ENCODE measurements around the gene PIP4K2C.
"Not testable (repeated sequence)": the region's sequence is repeated elsewhere in the genome, so short reads cannot be mapped to it uniquely, and the experiment has no call there.

The PIP4K2C gene

DNA sequence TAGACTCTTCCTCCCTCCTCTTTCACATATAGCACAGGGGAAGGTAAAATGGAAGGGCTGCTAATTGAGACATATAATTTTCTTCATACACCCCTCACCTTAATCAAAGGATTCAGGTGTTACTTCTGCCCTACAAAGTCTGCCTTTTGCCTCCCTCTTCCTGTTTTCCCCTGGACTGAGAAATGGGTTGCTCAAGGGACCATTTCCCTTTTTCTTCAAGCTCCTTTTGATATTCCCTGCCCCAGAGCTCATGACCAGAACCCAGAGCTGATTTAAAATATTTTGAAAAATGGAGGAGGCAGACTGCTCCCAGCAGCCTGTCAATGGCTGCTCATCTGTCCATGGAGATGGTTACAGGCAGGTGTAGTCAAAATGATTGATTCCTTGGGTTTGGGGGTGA is 6.3 kb upstream of the PIP4K2C start:
- Histone ChIP-seq H3K9me3 (ENCODE audit: control insufficient read depth, low read length) (no peaks in the 10 kb centered on the region), H3K27me3 (replicated peaks; ENCODE audit: control insufficient read depth, insufficient read depth, low read length, poor library complexity, severe bottlenecking) (no peaks in the 10 kb centered on the region), H3K4me3 (ENCODE audit: insufficient read depth, low read depth, low read length, poor library complexity, severe bottlenecking) (no peak overlapping the region), H3K4me1 (ENCODE audit: control insufficient read depth, insufficient read depth, low read length, poor library complexity, severe bottlenecking) (no peaks in the 10 kb centered on the region), H3K27ac (ENCODE audit: insufficient read depth, low read length, poor library complexity, severe bottlenecking) (no peak overlapping the region), H3K36me3 (ENCODE audit: control insufficient read depth, insufficient read depth, low read length) (no peaks in the 10 kb centered on the region)
- no peak for DNase-seq

DNA sequence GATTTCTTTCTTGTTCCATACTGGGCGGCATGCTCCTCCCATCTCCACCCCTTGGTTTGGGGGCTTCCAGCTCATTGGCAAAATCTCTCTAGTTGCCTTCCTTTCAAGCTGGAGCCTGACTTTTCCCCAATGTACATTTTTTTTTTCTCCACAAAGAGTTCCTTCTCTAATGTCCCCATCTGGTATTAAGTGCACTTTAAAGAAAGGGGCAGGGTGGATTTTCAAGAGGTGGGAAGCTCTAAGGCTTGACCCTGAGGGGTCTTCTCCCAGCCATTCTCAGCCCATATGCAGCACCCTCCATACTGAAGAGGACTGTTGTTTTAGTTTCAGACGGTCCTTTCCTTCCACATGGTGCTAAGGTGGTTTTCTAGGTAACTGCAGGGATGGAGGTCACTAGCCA is 5.8 kb upstream of the PIP4K2C start:
- no peaks in the 10 kb centered on the region for H3K4me1 ChIP-seq (ENCODE audit: control insufficient read depth, insufficient read depth, low read length, poor library complexity, severe bottlenecking)
- H3K36me3 ChIP-seq (ENCODE audit: control insufficient read depth, insufficient read depth, low read length) = no peaks in the 10 kb centered on the region
- no peaks in the 10 kb centered on the region for H3K9me3 ChIP-seq (ENCODE audit: control insufficient read depth, low read length)
- no peak for DNase-seq
- H3K27me3 ChIP-seq (replicated peaks; ENCODE audit: control insufficient read depth, insufficient read depth, low read length, poor library complexity, severe bottlenecking) = no peaks in the 10 kb centered on the region
- H3K27ac ChIP-seq (ENCODE audit: insufficient read depth, low read length, poor library complexity, severe bottlenecking) = no peak overlapping the region
- H3K4me3 ChIP-seq (ENCODE audit: insufficient read depth, low read depth, low read length, poor library complexity, severe bottlenecking) = no peak overlapping the region

DNA sequence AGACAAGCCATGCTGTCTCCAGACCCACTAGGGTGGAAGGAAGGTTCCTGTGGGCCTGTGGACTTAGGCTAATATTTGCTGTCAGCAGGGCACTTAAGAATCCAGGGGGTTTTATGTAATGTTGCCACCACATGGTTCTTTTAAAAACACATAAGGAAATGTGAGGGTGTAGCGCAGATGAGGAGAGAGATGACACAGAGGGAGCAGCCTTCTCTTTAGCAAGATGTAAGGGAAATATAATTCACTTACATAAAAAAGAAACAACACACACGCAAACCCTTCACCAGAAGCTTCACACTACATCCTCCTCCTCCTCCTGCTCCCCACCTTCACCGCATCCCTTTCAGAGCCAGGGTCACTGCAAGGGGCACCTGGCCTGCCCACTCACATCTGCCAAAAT is 4.9 kb upstream of the PIP4K2C start:
- H3K27ac ChIP-seq (ENCODE audit: insufficient read depth, low read length, poor library complexity, severe bottlenecking) = no peak overlapping the region
- no peaks in the 10 kb centered on the region for H3K27me3 ChIP-seq (replicated peaks; ENCODE audit: control insufficient read depth, insufficient read depth, low read length, poor library complexity, severe bottlenecking)
- DNase-seq = no peak
- H3K9me3 ChIP-seq (ENCODE audit: control insufficient read depth, low read length) = no peaks in the 10 kb centered on the region
- no peaks in the 10 kb centered on the region for H3K36me3 ChIP-seq (ENCODE audit: control insufficient read depth, insufficient read depth, low read length)
- H3K4me1 ChIP-seq (ENCODE audit: control insufficient read depth, insufficient read depth, low read length, poor library complexity, severe bottlenecking) = peaks cover 8% of the 10 kb centered on the region
- H3K4me3 ChIP-seq (ENCODE audit: insufficient read depth, low read depth, low read length, poor library complexity, severe bottlenecking) = no peak overlapping the region

DNA sequence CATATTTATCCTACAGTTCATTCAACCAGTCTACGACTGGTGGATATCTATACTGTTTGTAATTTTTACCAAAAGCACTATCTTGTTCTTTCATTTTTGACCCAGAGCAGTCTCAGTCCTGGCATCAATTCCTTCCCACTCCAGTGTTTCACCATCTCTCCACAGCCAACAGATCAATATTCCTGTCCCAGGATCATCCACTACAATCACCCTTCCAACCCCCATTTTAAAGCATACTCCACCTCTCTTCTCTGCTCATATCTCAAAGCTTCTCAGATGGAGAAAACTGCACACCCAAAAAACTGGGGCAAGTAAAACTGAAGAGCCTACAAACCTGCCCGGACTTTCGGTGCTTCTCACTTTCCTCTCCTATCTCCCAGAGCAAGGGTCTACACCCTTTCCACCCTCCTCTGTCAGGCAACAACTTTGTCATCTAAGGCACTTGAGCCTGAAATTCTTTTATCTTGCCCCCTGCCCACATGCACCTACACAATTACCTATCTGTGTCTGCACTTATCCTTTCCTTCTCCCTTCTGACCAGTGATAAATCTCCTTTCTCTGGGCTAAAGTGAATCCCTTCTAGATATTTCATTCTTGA is 4.1 kb upstream of the PIP4K2C start:
- DNase-seq = no peak
- Histone ChIP-seq H3K4me1 (ENCODE audit: control insufficient read depth, insufficient read depth, low read length, poor library complexity, severe bottlenecking) (peaks cover 14% of the 10 kb centered on the region), H3K4me3 (ENCODE audit: insufficient read depth, low read depth, low read length, poor library complexity, severe bottlenecking) (no peak overlapping the region), H3K27me3 (replicated peaks; ENCODE audit: control insufficient read depth, insufficient read depth, low read length, poor library complexity, severe bottlenecking) (no peaks in the 10 kb centered on the region), H3K9me3 (ENCODE audit: control insufficient read depth, low read length) (no peaks in the 10 kb centered on the region), H3K27ac (ENCODE audit: insufficient read depth, low read length, poor library complexity, severe bottlenecking) (no peak overlapping the region), H3K36me3 (ENCODE audit: control insufficient read depth, insufficient read depth, low read length) (no peaks in the 10 kb centered on the region)

DNA sequence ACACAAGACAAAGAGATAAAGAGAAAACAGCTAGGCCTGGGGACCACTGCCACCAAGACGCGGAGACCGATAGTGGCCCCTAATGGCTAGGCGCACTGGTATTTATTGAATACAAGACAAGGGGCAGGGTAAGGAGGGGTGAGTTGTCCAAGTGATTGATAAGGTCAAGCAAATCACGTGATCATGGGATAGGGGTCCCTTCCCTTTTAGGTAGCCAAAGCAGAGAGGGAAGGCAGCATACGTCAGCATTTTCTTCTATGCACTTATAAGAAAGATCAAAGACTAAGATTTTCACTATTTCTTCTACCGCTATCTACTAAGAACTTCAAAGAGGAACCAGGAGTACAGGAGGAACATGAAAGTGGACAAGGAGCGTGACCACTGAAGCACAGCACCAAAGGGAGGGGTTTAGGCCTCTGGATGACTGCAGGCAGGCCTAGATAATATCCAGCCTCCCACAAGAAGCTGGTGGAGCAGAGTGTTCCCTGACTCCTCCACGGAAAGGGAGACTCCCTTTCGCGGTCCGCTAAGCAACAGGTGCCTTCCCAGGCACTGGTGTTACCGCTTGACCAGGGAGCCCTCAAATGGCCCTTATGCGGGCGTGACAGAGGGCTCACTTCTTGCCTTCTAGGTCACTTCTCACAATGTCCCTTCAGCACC is 1.9 kb upstream of the PIP4K2C start:
- not testable (repeated sequence) for H3K27ac ChIP-seq (ENCODE audit: insufficient read depth, low read length, poor library complexity, severe bottlenecking); H3K36me3 ChIP-seq (ENCODE audit: control insufficient read depth, insufficient read depth, low read length); DNase-seq; H3K4me3 ChIP-seq (ENCODE audit: insufficient read depth, low read depth, low read length, poor library complexity, severe bottlenecking); H3K27me3 ChIP-seq (replicated peaks; ENCODE audit: control insufficient read depth, insufficient read depth, low read length, poor library complexity, severe bottlenecking); H3K9me3 ChIP-seq (ENCODE audit: control insufficient read depth, low read length)
- peaks cover 18% of the 10 kb centered on the region for H3K4me1 ChIP-seq (ENCODE audit: control insufficient read depth, insufficient read depth, low read length, poor library complexity, severe bottlenecking)

DNA sequence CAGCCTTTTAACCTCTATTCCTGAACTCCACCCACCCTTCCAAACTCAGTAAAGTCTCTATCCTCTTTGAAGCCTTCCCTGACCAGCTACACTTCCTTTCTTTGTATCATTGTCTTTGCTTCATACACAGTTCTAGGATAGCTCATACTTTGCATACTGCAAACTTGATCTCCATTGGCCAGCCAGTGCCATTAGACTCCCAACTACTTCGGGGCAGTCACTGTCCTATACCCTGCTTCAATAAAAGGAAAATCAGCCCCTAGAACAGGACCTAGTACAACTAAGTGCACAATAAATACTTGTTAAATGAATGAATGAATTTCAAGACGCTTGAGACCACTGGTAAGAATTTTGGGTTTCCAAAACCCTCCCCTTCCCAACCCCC is 521 bp upstream of the PIP4K2C start:
- H3K9me3 ChIP-seq (ENCODE audit: control insufficient read depth, low read length) = no peaks in the 10 kb centered on the region
- H3K27me3 ChIP-seq (replicated peaks; ENCODE audit: control insufficient read depth, insufficient read depth, low read length, poor library complexity, severe bottlenecking) = no peaks in the 10 kb centered on the region
- peak overlapping the region; percentile 71 for H3K4me3 ChIP-seq (ENCODE audit: insufficient read depth, low read depth, low read length, poor library complexity, severe bottlenecking)
- DNase-seq = no peak
- H3K36me3 ChIP-seq (ENCODE audit: control insufficient read depth, insufficient read depth, low read length) = peaks cover 5% of the 10 kb centered on the region
- H3K4me1 ChIP-seq (ENCODE audit: control insufficient read depth, insufficient read depth, low read length, poor library complexity, severe bottlenecking) = peaks cover 18% of the 10 kb centered on the region
- peak overlapping the region; percentile 61 for H3K27ac ChIP-seq (ENCODE audit: insufficient read depth, low read length, poor library complexity, severe bottlenecking)

DNA sequence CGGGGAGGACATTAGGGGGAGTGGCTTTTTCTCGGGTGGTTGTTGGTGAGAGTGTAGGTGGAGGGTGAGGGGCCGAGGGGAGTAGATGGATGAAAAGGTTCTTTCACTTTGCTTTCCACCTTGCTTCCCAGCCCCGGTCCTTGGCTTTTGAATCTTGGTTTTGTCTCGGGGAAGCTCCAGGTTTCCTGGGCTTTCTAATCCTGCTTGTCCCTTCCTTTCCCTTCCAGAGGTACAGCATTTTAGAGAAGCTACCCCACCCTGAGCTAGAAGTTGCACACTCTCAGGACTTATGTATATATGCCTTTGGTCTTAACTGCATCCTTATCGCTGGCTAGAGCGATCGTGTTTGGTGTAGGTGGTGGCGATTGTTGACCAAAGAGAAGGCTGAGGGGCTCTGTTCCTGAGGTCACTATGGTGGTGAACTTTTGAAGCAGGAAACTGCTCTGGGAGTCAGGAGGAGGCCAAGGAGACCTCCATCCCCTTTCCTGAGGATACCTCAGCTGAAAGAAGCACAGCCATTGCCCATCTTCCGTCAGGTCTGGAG is 862 bp downstream of the PIP4K2C start:
- no peak for DNase-seq
- H3K36me3 ChIP-seq (ENCODE audit: control insufficient read depth, insufficient read depth, low read length) = peaks cover 17% of the 10 kb centered on the region
- H3K27ac ChIP-seq (ENCODE audit: insufficient read depth, low read length, poor library complexity, severe bottlenecking) = no peak overlapping the region
- H3K4me1 ChIP-seq (ENCODE audit: control insufficient read depth, insufficient read depth, low read length, poor library complexity, severe bottlenecking) = peaks cover 18% of the 10 kb centered on the region
- no peaks in the 10 kb centered on the region for H3K27me3 ChIP-seq (replicated peaks; ENCODE audit: control insufficient read depth, insufficient read depth, low read length, poor library complexity, severe bottlenecking)
- H3K9me3 ChIP-seq (ENCODE audit: control insufficient read depth, low read length) = no peaks in the 10 kb centered on the region
- H3K4me3 ChIP-seq (ENCODE audit: insufficient read depth, low read depth, low read length, poor library complexity, severe bottlenecking) = peak overlapping the region; percentile 71

DNA sequence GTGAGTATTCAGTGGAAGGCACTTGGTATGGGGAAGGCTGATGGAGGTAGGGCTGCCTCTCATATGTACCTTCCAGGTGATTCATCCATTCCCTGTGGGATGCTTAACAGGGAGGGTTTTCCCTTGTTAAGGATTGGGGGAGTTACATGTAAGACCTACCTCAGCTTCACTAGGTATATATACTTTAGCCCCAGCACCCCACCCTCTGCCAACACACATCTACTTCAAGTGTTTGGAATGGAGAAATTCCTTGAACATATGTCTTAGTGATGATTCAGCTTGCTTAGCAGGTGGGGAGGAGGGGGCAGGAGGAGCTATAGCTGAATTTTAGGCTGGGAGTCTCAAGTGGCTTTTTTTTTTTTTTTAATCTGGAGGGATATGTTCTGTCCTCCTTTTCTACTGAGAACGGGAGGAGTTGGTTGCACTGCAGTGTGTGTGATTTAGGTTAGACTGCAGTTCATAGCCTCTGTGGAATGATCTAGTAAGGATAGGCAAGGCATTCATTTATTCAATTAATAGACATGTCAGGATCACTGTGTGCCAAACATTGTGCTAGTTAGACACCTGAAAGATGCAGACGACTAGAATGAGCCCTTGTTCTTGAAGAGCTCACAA is 1.7 kb downstream of the PIP4K2C start:
- H3K4me3 ChIP-seq (ENCODE audit: insufficient read depth, low read depth, low read length, poor library complexity, severe bottlenecking) = no peak overlapping the region
- H3K36me3 ChIP-seq (ENCODE audit: control insufficient read depth, insufficient read depth, low read length) = peaks cover 22% of the 10 kb centered on the region
- peaks cover 18% of the 10 kb centered on the region for H3K4me1 ChIP-seq (ENCODE audit: control insufficient read depth, insufficient read depth, low read length, poor library complexity, severe bottlenecking)
- H3K9me3 ChIP-seq (ENCODE audit: control insufficient read depth, low read length) = no peaks in the 10 kb centered on the region
- no peak overlapping the region for H3K27ac ChIP-seq (ENCODE audit: insufficient read depth, low read length, poor library complexity, severe bottlenecking)
- DNase-seq = no peak
- no peaks in the 10 kb centered on the region for H3K27me3 ChIP-seq (replicated peaks; ENCODE audit: control insufficient read depth, insufficient read depth, low read length, poor library complexity, severe bottlenecking)

DNA sequence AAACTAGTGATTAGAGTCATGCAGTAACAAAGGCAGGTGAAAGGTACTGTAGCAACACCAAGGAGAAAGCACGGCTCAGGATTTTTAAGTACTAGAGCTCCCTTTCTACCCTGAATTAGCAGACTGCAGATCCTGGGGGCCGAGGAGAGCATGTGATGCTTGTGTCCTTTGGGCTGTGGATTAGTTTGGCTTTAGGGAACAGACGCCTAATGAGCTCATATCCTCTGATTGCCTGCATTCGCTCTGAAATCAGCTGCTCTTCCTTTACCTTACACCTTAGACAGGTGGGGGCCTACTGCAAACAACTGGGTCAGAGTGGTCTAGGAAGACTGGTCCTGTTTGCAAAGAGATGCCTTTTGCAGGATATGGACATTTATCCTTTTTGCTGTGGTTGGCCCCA is 2.2 kb downstream of the PIP4K2C start:
- no peaks in the 10 kb centered on the region for H3K27me3 ChIP-seq (replicated peaks; ENCODE audit: control insufficient read depth, insufficient read depth, low read length, poor library complexity, severe bottlenecking)
- no peak overlapping the region for H3K4me3 ChIP-seq (ENCODE audit: insufficient read depth, low read depth, low read length, poor library complexity, severe bottlenecking)
- DNase-seq = no peak
- peaks cover 22% of the 10 kb centered on the region for H3K36me3 ChIP-seq (ENCODE audit: control insufficient read depth, insufficient read depth, low read length)
- H3K9me3 ChIP-seq (ENCODE audit: control insufficient read depth, low read length) = no peaks in the 10 kb centered on the region
- peaks cover 18% of the 10 kb centered on the region for H3K4me1 ChIP-seq (ENCODE audit: control insufficient read depth, insufficient read depth, low read length, poor library complexity, severe bottlenecking)
- no peak overlapping the region for H3K27ac ChIP-seq (ENCODE audit: insufficient read depth, low read length, poor library complexity, severe bottlenecking)

DNA sequence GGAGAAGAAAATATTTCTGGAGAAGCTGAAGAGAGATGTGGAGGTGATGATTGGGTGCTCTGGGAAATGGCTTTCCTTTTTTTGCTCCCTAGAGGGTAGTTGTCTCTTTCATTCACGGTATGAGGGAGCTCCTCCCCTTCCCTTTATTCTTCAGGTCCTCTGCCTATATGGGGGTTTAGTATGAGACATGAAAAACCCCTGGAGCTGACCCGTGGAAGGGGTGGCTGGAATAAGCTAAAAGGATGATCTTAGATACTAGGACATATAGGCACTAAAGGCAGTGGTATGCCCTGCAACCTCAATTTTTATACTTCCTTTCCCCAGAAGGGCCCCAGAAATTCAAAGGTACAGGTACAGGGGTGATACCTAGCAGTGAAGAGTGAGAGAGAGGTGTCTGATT is 9.4 kb downstream of the PIP4K2C start:
- H3K36me3 ChIP-seq (ENCODE audit: control insufficient read depth, insufficient read depth, low read length) = peaks cover 55% of the 10 kb centered on the region
- H3K9me3 ChIP-seq (ENCODE audit: control insufficient read depth, low read length) = no peaks in the 10 kb centered on the region
- no peaks in the 10 kb centered on the region for H3K27me3 ChIP-seq (replicated peaks; ENCODE audit: control insufficient read depth, insufficient read depth, low read length, poor library complexity, severe bottlenecking)
- H3K4me3 ChIP-seq (ENCODE audit: insufficient read depth, low read depth, low read length, poor library complexity, severe bottlenecking) = no peak overlapping the region
- no peak overlapping the region for H3K27ac ChIP-seq (ENCODE audit: insufficient read depth, low read length, poor library complexity, severe bottlenecking)
- peaks cover 12% of the 10 kb centered on the region for H3K4me1 ChIP-seq (ENCODE audit: control insufficient read depth, insufficient read depth, low read length, poor library complexity, severe bottlenecking)
- DNase-seq = no peak

Data from effector memory CD4-positive, alpha-beta T cell (primary cell).